Endothelial cell of umbilical vein (primary cell): ENCODE measurements around the gene RPL11. TPM values are rescaled to one million over a fixed set of nuclear protein-coding genes. Genes with fewer than 3 reads are reported as not detected.
"Not testable (repeated sequence)": the region's sequence is repeated elsewhere in the genome, so short reads cannot be mapped to it uniquely, and the experiment has no call there.

Experiments used
- BruUV-seq: library from RNA; stranded (reverse); fragments of 400-500 nt; replicated peaks from 2 replicates; lab custom pipeline; 2021; lab: Mats Ljungman, UMichigan
- CTCF ChIA-PET: fragments of 300-600, 350-600 bp; sonication (Branson Sonifier 250); formaldehyde crosslinking; loops from one replicate; lab custom pipeline; 2021; ENCODE audit warnings: antibody characterized with exemption, inconsistent platforms; lab: Charles Lee
- POLR2A ChIA-PET: fragments of 300-600, 350-600 bp; sonication (Branson Sonifier 250); formaldehyde crosslinking; loops from one replicate; lab custom pipeline; 2021; ENCODE audit warnings: antibody characterized with exemption, inconsistent platforms; lab: Charles Lee
- DNase-seq: peaks from one replicate; pipeline ENCODE4 v3.0.0-alpha.2; 2011; ENCODE audit warnings: low read depth, low spot score
- FAIRE-seq: peaks from 2 replicates; lab custom pipeline; 2011; peaks lifted over from hg19 to GRCh38; lab: Jason Lieb, UNC
- H2AFZ ChIP-seq: 2 replicates; pipeline ENCODE4 v1.6.0; 2012; ENCODE audit warnings: low read depth, low read length, control low read depth, inconsistent platforms
- H3K27ac ChIP-seq: 2 replicates; pipeline ENCODE4 v1.5.1; 2011; ENCODE audit warnings: low read depth, mild to moderate bottlenecking, control low read depth, low read length, moderate library complexity; ENCODE audit not compliant: insufficient read depth
- H3K27me3 ChIP-seq, 2 experiments: 2 replicates each; pipeline versions ENCODE4 v1.6.0 to v1.6.1; 2011; ENCODE audit warnings: low read length in 2 of 2, mixed read lengths in 1 of 2; ENCODE audit not compliant: control insufficient read depth in 2 of 2, insufficient read depth in 2 of 2
- H3K36me3 ChIP-seq, 2 experiments: 2 replicates in 1 of 2; 3 replicates in 1 of 2; pipeline ENCODE4 v1.5.1; 2011; ENCODE audit warnings: low read length in 2 of 2, mild to moderate bottlenecking in 1 of 2, moderate library complexity in 1 of 2; ENCODE audit not compliant: control insufficient read depth in 2 of 2, insufficient read depth in 2 of 2; ENCODE audit errors: extremely low read depth in 1 of 2
- H3K4me1 ChIP-seq: 3 replicates; pipeline ENCODE4 v1.5.1; 2011; ENCODE audit warnings: mild to moderate bottlenecking, low read length; ENCODE audit not compliant: control insufficient read depth, insufficient read depth; ENCODE audit errors: extremely low read depth
- H3K4me2 ChIP-seq: 2 replicates; pipeline ENCODE4 v1.6.1; 2011; ENCODE audit warnings: low read length, control low read depth, mixed read lengths; ENCODE audit not compliant: insufficient read depth
- H3K4me3 ChIP-seq, 3 experiments: fragments of 200-600 bp in 1 of 3; sonication (generic), shearing (Covaris generic) in 1 of 3; replicated peaks in 1 of 3; 2 replicates each; pipeline ENCODE4 v1.5.1; 2011 to 2016; ENCODE audit warnings: control low read depth in 3 of 3, low read length in 3 of 3, mild to moderate bottlenecking in 2 of 3, inconsistent platforms in 1 of 3, low read depth in 1 of 3, moderate library complexity in 1 of 3; ENCODE audit not compliant: insufficient read depth in 1 of 3
- H3K79me2 ChIP-seq: 2 replicates; pipeline ENCODE4 v1.6.0; 2012; ENCODE audit warnings: low read length, inconsistent platforms; ENCODE audit not compliant: control insufficient read depth, insufficient read depth
- H3K9ac ChIP-seq: replicated peaks from 2 replicates; pipeline ENCODE3; 2011; ENCODE audit warnings: low read length, control low read depth; ENCODE audit not compliant: insufficient read depth; ENCODE audit errors: extremely low read depth
- H3K9me1 ChIP-seq: replicated peaks from 3 replicates; pipeline ENCODE4 v1.6.0; 2011; ENCODE audit warnings: mild to moderate bottlenecking, low read length; ENCODE audit not compliant: control insufficient read depth, insufficient read depth; ENCODE audit errors: extremely low read depth
- H3K9me3 ChIP-seq: replicated peaks from 2 replicates; pipeline ENCODE4 v1.5.1; 2012; ENCODE audit warnings: low read length, inconsistent platforms; ENCODE audit not compliant: control insufficient read depth, insufficient read depth
- H4K20me1 ChIP-seq: replicated peaks from 2 replicates; pipeline ENCODE3; 2011; ENCODE audit warnings: mild to moderate bottlenecking, low read length; ENCODE audit not compliant: control insufficient read depth, insufficient read depth; ENCODE audit errors: extremely low read depth
- EZH2 ChIP-seq: IDR thresholded peaks from 2 replicates; pipeline ENCODE4 v1.6.1; 2012; ENCODE audit warnings: borderline replicate concordance, low read depth, mild to moderate bottlenecking, moderate library complexity, low read length, inconsistent platforms; ENCODE audit not compliant: severe bottlenecking
- FOS ChIP-seq: IDR thresholded peaks from 2 replicates; pipeline ENCODE4 v1.6.1; 2011; ENCODE audit warnings: mild to moderate bottlenecking, low read length, moderate library complexity, borderline replicate concordance; ENCODE audit not compliant: insufficient read depth
- GATA2 ChIP-seq: IDR thresholded peaks from 2 replicates; pipeline ENCODE4 v1.7.0; 2011; ENCODE audit warnings: low read depth, mild to moderate bottlenecking, moderate library complexity, mixed read lengths, low read length; ENCODE audit not compliant: insufficient read length, insufficient read depth
- JUN ChIP-seq: IDR thresholded peaks from 2 replicates; pipeline ENCODE4 v1.6.1; 2011; ENCODE audit warnings: borderline replicate concordance, low read depth; ENCODE audit not compliant: insufficient read length, insufficient read depth
- MAX ChIP-seq: IDR thresholded peaks from 2 replicates; pipeline ENCODE4 v1.6.1; 2011; ENCODE audit not compliant: insufficient read depth, insufficient read length
- MYC ChIP-seq: IDR thresholded peaks from one replicate; pipeline ENCODE4 v1.6.1; 2011; ENCODE audit warnings: mild to moderate bottlenecking, low read depth, low read length
- POLR2A ChIP-seq: IDR thresholded peaks from 2 replicates; pipeline ENCODE4 v1.6.1; 2012; ENCODE audit warnings: low read depth, mild to moderate bottlenecking, control low read depth, low read length
- POLR2AphosphoS5 ChIP-seq: IDR thresholded peaks from 2 replicates; pipeline ENCODE4 v1.6.1; 2012; ENCODE audit warnings: low read depth, mild to moderate bottlenecking, control low read depth, low read length, moderate library complexity; ENCODE audit not compliant: insufficient read depth
- dilution Hi-C: fragments of 300-500 bp; cut with MboI; formaldehyde crosslinking; loops from one replicate; pipeline ENCODE4 v1.15.0; 2019; ENCODE audit warnings: low sequenced_read_pairs; ENCODE audit not compliant: extremely low pct_ligation_motif_present
- intact Hi-C: fragments of 100-400 bp; cut with micrococcal nuclease; formaldehyde crosslinking; loops from one replicate; pipeline ENCODE4 v1.10.0; 2022
- polyA plus RNA-seq, 4 experiments: library from polyadenylated mRNA; depleted of rRNA in 3 of 4; stranded (reverse) in 3 of 4; unstranded in 1 of 4; fragments of >200 nt; gene quantifications; 2 replicates each; pipeline versions ENCODE4 v1.2.1 to v1.2.3, GENCODE V29; 2011 to 2012; ENCODE audit warnings: missing spikeins in 1 of 4
- total RNA-seq: library from RNA; stranded (reverse); gene quantifications from 2 replicates; pipeline ENCODE4 v1.2.3, GENCODE V29; 2021
- TF ChIP-seq, protein P1 (sequence below), 2 donors: IDR thresholded peaks; 1 replicate in 1 of 2; 2 replicates in 1 of 2; pipeline ENCODE4 v1.5.1; 2011; ENCODE audit warnings: low read length in 2 of 2, mild to moderate bottlenecking in 2 of 2, moderate library complexity in 2 of 2, control low read depth in 1 of 2, inconsistent platforms in 1 of 2, low read depth in 1 of 2; ENCODE audit not compliant: insufficient read depth in 1 of 2; ENCODE audit errors: extremely low read depth in 1 of 2

Gene RPL11
- total and polyA plus RNA-seq, 2 donors (not counting 3 experiments of a cell fraction or from before 2014, with no cell fraction given), result 861 to 1,084 TPM

DNA sequence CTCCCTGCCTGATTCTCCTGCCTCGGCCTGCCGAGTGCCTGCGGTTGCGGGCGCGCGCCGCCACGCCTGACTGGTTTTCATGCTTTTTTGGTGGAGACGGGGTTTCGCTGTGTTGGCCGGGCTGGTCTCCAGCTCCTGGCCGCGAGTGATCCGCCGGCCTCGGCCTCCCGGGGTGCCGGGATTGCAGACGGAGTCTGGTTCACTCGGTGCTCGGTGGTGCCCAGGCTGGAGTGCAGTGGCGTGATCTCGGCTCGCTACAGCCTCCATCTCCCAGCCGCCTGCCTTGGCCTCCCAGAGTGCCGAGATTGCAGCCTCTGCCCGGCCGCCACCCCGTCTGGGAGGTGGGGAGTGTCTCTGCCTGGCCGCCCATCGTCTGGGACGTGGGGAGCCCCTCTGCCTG, 3.3 kb upstream of the RPL11 start:
- not testable (repeated sequence) for FAIRE-seq

DNA sequence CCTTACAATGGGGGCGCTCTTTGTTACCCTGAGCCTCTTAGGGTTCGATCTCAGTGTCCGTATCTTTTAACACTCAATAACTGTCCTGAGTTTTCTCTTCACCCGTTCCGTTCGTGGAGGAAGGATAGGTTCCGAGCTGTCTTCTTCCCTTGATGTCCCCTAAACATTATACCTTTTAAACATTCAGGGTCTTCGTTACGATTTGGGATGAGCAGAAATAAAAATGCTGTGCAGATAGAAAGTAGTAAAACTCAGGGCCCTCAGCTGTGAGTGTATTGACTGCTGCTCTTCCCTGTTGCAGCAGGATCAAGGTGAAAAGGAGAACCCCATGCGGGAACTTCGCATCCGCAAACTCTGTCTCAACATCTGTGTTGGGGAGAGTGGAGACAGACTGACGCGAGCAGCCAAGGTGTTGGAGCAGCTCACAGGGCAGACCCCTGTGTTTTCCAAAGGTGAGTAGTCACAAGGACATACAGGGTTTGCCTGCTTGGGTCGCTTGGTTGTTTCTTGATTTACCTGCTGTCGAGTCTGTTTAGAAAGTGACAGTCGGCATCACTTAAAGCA, 784 bp downstream of the RPL11 start:
- Histone ChIP-seq H3K27me3 (no peaks in the 10 kb centered on the region), H3K4me1 (peaks cover 30% of the 10 kb centered on the region), H3K4me3 (peak overlapping the region; percentile 70 to 96 (median 88)), H3K9me3 (no peaks in the 10 kb centered on the region), H2AFZ (no peak overlapping the region), H3K9ac (peak overlapping the region; percentile 93), H3K9me1 (no peaks in the 10 kb centered on the region), H3K27ac (peak overlapping the region; percentile 77), H3K79me2 (peaks cover 57% of the 10 kb centered on the region), H3K36me3 (peaks cover 32 to 33% of the 10 kb centered on the region in 2 experiments), H4K20me1 (peaks cover 3% of the 10 kb centered on the region), H3K4me2 (peak overlapping the region; percentile 97)
- dilution Hi-C loops (no loop called here), intact Hi-C loops (loop anchor here (2.0 kb wide), 1 partner anchor 138 kb away; no protein-coding TSS in a partner anchor)
- TF ChIP-seq EZH2, result no peak
- TF ChIP-seq GATA2, result no peak
- TF ChIP-seq FOS, result no peak
- no peak for TF ChIP-seq MYC
- TF ChIP-seq POLR2A, result no peak
- no peak for TF ChIP-seq POLR2AphosphoS5
- no peak for TF ChIP-seq MAX
- TF ChIP-seq JUN, result no peak
- TF ChIP-seq, protein P1, sequence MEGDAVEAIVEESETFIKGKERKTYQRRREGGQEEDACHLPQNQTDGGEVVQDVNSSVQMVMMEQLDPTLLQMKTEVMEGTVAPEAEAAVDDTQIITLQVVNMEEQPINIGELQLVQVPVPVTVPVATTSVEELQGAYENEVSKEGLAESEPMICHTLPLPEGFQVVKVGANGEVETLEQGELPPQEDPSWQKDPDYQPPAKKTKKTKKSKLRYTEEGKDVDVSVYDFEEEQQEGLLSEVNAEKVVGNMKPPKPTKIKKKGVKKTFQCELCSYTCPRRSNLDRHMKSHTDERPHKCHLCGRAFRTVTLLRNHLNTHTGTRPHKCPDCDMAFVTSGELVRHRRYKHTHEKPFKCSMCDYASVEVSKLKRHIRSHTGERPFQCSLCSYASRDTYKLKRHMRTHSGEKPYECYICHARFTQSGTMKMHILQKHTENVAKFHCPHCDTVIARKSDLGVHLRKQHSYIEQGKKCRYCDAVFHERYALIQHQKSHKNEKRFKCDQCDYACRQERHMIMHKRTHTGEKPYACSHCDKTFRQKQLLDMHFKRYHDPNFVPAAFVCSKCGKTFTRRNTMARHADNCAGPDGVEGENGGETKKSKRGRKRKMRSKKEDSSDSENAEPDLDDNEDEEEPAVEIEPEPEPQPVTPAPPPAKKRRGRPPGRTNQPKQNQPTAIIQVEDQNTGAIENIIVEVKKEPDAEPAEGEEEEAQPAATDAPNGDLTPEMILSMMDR (IDR thresholded peaks at IDR 0.05; ENCODE audit: extremely low read depth in 1 of 2, insufficient read depth in 1 of 2, low read depth in 1 of 2, low read length in 2 of 2), result no peak
- BruUV-seq, result no TSS peak
- ChIA-PET CTCF (interaction anchor here (0.8 to 1.6 kb wide), 6 partner anchors 10 to 80 kb away, joined by 4 to 10 read pairs (median 6); partner anchors contain the start of gene ELOA), POLR2A (interaction anchor here (1.2 kb wide), 1 partner anchor 87 kb away, joined by 7 read pairs; no protein-coding TSS in a partner anchor)
- peak; percentile 72 for FAIRE-seq
- DNase-seq, result no peak

More for the DNA sequence above, 3.3 kb upstream of the RPL11 start:
- H3K27ac ChIP-seq, CTCF ChIA-PET, H3K9me1 ChIP-seq, DNase-seq, dilution Hi-C loops, POLR2A ChIA-PET, H3K4me2 ChIP-seq, H3K36me3 ChIP-seq, H4K20me1 ChIP-seq, H2AFZ ChIP-seq, intact Hi-C loops, H3K27me3 ChIP-seq, BruUV-seq, H3K9ac ChIP-seq, H3K9me3 ChIP-seq, H3K4me3 ChIP-seq, H3K4me1 ChIP-seq: not testable (repeated sequence)
- H3K79me2 ChIP-seq, result peaks cover 16% of the 10 kb centered on the region
